Fibroblast of gingiva (primary cell): Measurements from ENCODE around the gene DSC3.

Experiments used
- DNase-seq: peaks from one replicate; pipeline ENCODE4 v3.0.0-alpha.2; 2011; ENCODE audit warnings: low read depth

Gene DSC3

DNA sequence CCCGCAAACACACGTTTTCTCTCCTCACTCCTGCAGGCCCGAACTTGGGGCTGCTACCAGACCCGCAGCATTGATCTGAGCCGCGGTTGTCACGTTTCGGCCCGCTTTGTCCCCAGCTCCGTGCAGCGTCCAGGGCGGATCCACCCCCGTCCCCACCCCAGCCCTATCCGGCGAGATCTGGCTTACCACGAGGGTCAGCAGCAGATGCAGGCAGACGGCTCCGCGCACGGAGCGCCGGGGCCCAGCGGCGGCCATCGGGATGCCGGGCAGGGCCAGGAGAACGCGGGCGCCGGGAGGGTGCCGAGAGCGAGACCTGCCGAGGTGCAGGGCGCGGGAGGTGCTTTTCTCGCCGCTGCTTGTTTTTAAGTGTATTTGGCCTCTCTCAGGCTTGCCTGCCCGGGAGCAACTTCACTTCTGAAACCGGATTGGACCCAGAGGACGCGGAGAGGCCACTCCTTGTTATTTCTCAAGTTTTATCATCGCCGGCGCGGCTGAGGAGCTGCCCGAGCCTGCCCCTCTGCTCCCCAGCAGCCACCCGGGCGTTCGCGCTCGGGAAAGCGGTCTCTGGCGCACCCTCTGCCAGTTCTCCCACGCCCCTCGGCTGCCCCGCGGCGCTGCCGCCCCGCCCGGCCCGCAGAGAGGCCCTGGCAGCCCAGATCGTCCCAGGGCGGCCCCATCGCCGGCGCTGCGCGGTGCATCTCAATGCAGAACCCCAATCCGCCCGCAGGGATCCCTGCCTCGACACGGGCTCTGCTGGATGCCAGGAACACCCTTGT lies at the start of gene DSC3:
Gene DSC3, minus strand, starts transcription at position 337 of the 776 bp plus-strand sequence. Its CDS starts 82 bp downstream, at position 255.
- no peak for DNase-seq

DNA sequence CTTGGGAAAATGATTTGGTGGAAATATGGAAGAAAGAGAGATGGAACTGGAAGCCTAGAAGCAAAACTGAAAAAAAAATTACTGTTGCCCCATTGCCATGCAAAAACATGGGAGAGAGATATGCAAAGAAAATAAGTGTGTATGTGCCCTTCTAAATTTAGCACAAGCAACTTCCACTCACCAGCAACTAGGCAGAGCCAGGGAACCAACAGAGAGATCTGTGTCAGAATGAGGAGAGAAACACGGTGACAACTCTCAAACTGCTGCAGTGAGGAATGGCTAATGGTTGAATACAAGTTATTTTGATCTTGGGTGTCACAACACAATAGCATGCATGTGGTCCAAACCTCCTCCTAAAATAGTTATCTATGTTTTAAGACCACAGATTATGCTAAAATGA lies 48.8 kb upstream of the DSC3 start:
- no peak for DNase-seq

DNA sequence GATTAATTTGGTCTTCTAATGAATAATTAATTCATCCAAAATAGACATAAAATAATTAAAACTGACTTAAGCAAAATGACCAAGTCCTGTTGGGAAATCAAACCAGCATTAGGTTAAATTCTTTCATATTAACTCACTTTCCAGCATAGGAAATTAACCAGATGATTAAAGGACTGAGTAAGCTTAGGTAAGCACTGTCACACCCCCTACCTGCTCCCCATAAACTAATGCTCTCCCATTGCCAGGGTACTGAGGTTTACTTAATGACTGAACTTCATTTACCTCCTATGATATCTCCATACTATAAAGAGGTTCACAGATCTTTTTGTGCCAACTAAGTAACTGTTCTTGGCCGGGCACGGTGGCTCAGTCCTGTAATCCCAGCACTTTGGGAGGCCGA lies 46.0 kb upstream of the DSC3 start:
- no peak for DNase-seq

DNA sequence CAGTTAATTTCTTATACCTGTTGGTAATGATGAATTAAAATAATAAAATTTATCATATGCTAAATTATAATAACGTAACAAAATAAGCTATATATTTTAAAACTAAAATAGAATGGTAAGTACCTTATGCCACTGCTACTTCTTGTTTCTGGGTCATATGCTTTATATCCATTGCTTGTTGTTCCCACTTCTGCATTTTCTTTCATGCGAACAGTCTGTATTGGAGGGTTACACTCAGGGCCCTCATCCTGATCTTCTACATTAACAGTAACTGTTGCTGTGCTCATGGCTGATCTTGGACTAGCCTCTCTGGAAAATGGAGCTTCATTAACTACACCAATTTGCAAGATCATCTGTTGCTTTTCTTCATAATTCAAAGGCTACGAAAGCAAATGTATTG lies 37.4 kb upstream of the DSC3 start:
- DNase-seq = no peak

DNA sequence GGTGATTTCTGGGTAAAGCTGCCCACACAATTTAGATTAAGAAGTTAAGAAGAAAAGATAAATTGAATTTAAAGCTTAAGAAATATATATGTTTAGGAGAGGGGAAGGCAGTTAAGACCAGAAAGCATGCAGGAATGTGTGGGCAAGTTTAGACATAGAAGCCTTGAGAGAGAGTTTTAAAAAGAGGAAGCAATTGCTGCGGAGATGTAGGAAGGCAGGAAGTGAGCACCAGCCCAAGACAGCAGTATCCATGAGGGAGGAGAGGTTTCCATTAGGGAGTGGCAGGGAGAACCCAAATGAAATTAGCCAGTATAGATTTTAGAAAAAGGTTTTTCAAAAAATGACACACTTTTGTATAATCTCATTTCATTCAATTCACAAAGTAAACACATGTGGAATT lies 35.3 kb upstream of the DSC3 start:
- no peak for DNase-seq

DNA sequence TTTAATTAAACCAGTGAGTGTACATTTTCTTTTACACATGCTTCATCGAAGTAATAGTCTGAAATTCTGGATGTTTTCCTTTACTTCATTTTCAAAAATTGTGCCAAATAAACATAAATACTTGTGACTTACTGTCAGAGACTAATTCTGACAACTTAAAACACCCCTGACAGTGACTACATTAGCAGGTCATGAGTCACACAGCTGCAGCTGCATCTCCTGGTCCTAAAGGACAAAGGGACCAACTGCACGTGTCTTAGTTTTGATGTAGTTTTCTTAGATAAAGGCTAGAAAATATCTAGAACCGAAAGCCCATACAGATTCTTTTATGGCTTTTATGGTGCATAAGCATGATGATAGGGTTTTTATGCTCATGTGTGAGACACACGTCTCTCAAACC lies 29.6 kb upstream of the DSC3 start:
- no peak for DNase-seq

DNA sequence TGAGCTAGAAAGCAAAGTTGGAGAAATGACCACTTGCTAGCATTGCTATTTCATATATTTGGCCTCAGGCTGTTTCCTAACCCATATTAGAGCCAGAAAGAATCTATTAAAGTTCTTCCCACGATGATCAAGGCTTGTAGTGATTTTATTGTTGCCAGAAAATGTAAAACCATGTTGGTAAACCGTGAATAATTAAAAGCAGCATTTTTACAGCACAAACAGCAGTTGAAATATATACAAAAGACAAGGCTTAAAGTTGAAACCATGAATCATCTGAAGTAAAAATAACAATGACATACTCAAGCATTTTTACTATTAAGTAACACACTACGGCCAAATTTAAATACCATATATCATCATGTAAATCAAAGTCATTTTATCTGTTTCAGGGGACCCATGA lies 27.7 kb upstream of the DSC3 start:
- no peak for DNase-seq

DNA sequence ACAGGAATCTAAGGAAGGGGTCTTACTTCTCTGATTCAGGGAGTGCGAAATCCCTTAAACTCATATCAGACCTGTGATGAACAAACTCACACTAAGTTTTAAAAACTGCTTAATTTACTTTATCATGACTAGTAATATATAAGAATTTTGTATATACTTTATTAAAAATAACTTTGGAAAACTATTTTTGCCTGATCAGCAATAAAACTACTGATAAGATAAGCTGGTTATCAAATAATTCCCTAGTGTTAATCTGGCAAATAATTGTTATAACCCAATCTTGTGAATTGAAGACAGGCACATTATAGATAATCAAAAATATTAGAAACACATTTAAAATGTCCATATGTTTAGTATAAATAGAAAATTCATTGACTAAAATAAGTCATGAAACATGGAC lies 23.7 kb upstream of the DSC3 start:
- DNase-seq = no peak

DNA sequence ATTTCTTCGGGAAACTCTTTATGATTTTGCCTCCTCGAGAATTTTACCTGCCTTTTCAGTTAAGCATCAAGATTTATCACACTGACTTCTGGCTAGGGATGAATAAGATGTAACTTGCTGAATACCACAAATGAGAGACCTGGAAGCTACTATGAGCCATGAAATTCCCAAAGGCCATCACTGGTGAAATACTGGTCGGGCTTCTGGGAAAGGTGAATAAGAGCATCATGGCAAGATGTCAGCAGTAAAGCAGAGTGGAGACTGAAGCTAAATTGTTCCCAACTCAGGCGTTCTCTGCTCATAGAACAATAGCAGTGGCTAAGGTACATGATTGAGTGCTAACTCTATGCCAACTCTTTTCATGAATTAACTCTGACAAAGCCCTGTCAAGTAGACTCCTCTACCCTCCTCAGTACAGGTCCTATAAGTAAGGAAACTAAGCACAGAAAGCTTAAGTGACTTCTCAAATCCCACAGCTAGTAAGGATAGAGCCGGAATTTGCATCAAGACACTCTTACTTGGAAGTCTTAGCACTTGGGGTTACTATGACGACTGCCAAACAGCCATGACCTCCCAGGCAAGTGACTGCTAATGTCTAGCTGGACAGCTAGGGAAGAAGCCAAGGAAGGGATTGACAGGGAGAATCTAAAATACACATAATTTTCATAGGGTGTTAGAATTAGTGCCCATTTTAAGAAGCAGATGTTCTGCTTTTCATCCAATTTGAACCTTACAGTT lies 22.7 kb upstream of the DSC3 start:
- DNase-seq = no peak

DNA sequence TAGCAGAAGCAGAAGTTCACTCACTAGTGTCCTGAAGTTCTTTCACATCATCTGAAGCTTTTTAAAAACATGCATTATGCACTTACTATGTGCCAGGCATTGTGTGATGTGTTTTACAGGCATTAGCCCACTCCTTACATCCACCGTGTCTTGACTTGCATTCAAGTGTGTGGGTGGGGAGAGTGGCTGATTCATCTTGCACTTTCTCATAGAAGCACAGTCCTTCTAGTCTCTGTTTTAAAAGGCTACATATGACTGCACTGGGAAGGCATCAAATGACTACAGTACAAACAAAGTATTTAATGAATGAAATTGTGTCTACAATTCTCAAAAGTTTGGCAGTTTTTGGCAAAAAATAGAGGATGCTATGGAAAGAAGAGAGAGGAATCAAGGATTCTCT lies 21.6 kb upstream of the DSC3 start:
- no peak for DNase-seq

DNA sequence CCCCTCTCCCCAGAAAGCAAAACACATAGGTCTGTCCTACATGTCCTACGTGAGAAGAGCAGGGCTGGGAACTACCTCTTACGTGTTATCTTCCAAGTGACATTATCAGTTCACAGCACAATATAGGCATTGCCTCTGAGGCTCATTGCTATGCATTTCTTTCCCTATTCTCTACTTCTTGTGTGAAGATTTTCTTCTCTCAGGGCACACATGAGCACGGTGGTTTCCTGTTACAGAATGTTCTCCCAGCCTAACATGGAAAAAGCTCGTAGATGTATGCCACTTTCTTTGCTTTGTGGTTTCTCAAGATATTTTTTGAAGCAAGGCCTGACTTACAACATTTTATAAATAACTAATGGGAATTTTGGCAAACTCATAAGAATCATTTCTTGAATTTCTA lies 19.4 kb upstream of the DSC3 start:
- no peak for DNase-seq

DNA sequence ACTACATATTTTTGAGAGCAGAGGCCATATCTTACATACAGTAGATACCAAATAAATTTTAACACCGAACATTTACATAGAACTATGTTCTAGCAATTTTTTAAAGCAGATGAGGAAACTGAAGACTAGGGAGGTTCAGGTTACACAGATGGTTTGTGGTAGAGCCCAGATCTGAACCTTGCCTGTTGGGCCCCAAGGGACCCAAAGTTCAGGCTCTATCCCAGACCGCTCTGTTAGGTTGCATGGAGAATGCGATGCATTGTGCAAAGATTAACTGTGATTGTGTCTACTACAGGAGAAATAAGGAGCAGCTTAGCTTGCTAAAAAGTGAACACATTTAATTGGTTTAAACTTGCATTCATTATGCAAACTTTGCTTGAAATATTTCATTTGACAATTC lies 16.4 kb upstream of the DSC3 start:
- no peak for DNase-seq

DNA sequence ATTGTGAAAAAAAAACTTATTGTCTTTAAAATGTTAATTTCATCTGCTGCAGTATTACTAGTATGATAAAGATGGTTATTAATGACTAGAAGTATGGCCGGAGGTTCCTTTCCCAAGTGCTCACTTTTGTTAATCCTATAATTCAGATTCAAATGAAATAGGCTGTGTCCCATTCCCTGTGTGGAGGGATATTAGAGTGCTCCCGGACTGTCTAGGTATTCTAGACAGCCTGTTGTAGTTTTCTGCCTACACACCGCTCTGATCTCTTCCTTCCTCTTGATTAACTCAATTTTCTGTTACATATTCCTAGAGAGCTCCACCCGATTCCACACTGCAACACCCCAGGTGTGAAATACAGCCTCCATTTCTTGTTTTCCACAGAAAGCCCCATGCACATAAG lies 15.4 kb upstream of the DSC3 start:
- no peak for DNase-seq

DNA sequence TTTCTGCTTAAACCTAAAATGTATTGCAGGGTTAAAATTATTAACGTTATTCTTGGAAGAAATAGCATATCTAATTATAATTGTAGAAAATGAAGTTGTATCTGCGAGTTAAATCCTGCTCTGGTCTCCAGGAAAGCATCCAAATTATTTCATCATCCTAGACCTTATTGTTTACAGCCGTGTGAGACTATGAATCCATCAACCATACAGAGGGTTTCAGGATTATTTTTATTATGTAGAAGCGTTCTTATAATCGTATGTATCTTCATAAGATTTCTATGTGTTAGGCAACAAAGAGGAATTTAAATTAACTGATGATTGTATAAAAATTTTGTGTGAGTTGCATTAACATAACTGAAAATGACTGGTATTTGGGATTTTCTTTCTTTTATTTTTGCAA lies 14.5 kb upstream of the DSC3 start:
- DNase-seq = no peak

DNA sequence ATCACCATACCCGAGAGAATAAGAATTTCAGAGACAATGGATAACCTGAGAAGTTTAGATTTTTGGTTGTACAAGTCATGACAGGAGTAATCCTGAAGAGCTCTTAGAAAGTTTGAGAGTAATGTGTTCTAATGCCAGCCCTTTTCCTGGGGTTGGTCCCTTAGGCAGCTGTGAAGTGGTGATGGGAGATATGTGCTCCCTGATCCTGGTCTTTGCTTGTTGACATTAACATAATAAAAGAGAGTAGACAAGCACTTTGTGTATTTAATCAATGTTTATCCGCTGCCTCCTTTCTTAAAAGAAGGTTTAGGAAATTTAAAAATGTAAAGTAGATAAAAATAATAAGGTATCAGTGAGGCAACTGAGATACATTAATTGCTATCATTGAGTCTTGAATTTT lies 13.8 kb upstream of the DSC3 start:
- DNase-seq = no peak

DNA sequence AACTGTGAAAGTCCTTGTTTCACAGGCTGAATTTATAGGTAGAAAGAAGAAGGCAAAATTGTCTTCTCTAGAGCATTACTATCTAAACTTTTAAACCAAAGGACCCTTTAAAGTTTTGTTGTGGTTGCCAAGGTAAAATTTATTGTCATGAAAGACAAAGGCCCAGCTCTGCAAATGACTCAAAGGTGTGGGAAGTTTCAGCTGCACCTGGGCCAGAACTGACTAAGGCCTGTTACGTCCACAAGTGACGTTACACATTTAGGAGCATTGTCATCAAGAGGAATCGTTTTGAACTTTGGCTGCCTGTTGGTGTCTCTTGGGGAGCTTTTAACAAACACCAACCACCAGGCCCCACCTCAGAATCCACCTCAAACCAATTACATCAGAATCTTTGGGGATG lies 8.1 kb upstream of the DSC3 start:
- DNase-seq = no peak

DNA sequence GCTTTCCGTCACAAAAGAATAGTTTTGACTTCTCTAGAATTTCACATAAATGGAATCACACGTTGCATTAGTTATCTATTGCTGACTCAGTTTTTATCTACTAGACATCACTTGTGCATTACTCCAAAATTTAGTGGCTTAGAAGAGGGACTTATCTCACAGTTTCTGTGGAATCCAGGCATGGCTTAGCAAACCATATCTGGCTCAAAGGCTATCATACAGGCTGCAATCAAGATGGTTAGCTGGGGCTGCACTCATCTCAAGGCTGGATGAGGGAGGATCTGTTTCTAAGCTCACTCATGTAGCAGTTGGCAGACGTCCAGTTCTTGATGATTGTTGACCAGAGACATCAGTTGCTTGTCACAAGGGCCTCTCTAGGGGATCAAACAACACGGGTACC lies 6.6 kb upstream of the DSC3 start:
- DNase-seq = no peak

DNA sequence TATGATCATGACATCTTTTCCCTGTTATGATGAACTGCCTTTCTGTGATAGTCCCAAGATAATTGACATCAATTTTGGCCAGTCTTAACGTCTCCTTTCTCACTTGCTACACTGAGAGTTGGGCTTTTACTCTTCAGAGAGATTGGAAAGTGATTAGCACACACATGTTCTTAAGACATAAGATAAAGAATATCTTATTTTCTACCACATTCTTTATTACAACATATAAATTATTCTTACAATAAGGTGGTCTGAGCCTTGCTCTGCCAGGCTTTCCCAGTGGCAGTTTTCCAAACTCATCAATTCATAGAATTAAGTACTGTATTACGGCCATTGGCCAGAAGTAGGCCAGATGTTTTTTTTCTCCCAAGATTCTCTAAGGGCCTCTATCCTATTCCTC lies 5.7 kb upstream of the DSC3 start:
- DNase-seq = no peak

DNA sequence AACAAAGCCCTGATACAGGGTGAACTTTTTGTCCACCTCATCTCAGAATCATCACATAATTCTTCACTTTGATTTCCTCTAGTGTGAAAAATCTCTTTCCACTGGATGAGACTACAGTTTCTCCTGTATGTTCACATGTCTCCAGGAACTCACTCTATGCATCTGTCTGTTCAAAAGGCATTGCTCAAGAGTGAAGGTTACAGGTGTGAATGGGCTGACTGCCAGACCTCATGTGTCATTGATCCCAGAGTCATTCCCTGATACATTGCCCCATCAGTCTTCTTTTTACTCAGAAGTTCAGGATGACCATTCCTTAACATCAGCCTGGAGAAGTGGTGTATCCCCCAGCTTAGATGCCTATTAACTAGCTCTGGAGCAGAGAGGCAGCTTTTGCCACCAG lies 4.4 kb upstream of the DSC3 start:
- no peak for DNase-seq

DNA sequence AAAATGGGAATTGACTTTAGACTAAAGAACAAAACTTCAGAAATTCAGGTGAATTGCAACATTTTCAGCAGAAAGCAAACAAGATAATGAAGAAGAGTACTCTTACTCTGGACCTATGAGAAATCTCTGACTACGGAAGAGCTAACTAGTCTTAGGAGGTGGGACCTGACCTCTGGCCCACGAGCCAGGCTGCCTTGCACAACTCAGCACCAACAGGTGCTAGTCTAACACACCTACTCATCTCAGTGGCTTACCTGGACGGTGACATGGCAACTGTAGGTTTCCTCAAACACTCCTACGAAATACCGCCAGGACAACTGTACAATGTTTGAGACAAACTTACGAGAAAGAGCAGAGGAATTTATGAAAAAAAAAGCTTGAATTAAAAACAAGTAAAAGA lies 3.1 kb upstream of the DSC3 start:
- DNase-seq = no peak

DNA sequence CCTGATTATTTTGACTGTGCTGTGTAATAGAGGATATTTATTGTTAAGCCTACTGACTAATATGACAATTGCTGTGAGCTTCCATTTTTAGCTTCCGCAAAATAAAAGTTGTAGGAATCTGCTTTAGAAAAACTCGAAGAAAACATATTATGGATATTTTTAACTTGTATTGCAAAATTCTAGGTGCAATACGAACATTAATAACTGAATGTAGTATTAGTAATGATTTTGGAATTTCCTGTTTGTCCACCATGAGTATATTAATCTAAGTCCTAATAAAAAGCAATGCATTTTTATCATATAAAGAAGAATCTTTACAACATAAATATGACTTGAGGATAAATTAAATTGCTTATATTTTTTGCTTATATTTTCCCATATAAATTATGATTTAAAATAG lies 2.4 kb upstream of the DSC3 start:
- DNase-seq = no peak

DNA sequence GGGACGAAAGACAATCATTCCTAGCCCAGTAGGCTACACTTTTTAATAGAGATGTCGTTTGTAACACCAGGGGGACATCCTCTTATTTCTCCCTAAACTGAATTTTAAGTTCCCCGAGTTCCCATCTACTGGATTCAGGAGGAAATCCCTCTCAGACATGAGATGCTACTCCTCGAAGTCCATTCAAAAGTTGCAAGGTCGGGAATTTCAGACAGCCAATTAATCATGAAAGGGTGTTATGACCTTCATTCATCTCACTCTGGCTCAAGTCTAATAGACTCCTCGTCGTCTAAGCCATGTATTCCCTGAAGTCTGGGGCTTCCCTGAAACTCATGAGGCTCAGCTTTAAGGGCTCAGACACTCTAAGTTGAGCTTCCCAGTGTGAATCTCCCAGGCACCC lies 1.2 kb upstream of the DSC3 start:
- no peak for DNase-seq

DNA sequence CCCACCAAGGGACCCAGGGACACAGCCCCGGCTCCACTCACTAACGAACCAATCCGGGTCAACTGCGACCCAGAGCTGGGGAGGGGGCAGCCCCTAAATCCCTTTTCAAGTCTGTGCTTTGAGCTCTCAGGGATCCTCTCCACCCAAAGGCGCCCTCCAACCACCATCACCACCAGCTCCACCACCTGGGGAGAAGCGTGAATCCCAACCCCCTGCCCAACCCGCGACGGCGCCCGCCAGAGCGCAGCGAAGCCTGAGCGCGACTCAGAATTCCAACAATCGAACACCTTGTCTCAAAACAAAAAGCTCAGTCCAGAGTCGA lies 497 bp downstream of the DSC3 start:
- no peak for DNase-seq
